HEK293 (cell line): ENCODE measurements around the gene HMGB1.
A peak's percentile ranks its signal among the peaks of the same experiment; 100 is the strongest.

Source experiments
- CTCF ChIA-PET: fragments of 350-600 bp; formaldehyde crosslinking; extraction: SDS; loops from one replicate; lab custom pipeline; 2021; ENCODE audit warnings: antibody characterized with exemption; lab: Yijun Ruan, JAX
- POLR2A ChIA-PET: fragments of 300-600 bp; formaldehyde crosslinking; extraction: SDS; loops from one replicate; lab custom pipeline; 2020; ENCODE audit warnings: antibody characterized with exemption, inconsistent platforms; lab: Yijun Ruan, JAX
- H3K27ac ChIP-seq: fragments of 200-500 bp; sonication (Bioruptor generic); 2 replicates; pipeline ENCODE4 v1.5.1; 2014; ENCODE audit warnings: low read depth, low read length, control low read depth, inconsistent platforms; ENCODE audit errors: extremely low read depth
- H3K36me3 ChIP-seq, 2 experiments: fragments of 200-500 bp in 1 of 2; sonication (Bioruptor generic) in 1 of 2; 1 replicate in 1 of 2; 2 replicates in 1 of 2; pipeline ENCODE4 v1.5.1; 2014 to 2017; ENCODE audit warnings: inconsistent platforms in 2 of 2, low read length in 2 of 2; ENCODE audit not compliant: control insufficient read depth in 2 of 2, insufficient read depth in 1 of 2
- H3K4me1 ChIP-seq: fragments of 200-500 bp; sonication (Bioruptor generic); 2 replicates; pipeline ENCODE4 v1.5.1; 2014; ENCODE audit warnings: mild to moderate bottlenecking, low read length, inconsistent platforms; ENCODE audit not compliant: control insufficient read depth, insufficient read depth
- H3K4me3 ChIP-seq: 2 replicates; pipeline ENCODE4 v1.5.1; 2011; ENCODE audit warnings: low read depth, mild to moderate bottlenecking, control low read depth, low read length, moderate library complexity
- H3K9me3 ChIP-seq: fragments of 200-500 bp; sonication (Bioruptor generic); 2 replicates; pipeline ENCODE4 v1.5.1; 2014; ENCODE audit warnings: low read depth, low read length, inconsistent platforms; ENCODE audit not compliant: control insufficient read depth, insufficient read depth
- FEZF1 ChIP-seq: fragments of 450-650 bp; formaldehyde crosslinking; IDR thresholded peaks from 2 replicates; pipeline ENCODE4 v1.5.1; 2016; ENCODE audit warnings: missing biosample characterization, missing genetic modification characterization
- HOXA7 ChIP-seq: sonication (generic); formaldehyde crosslinking; IDR thresholded peaks from 2 replicates; pipeline ENCODE4 v1.8.1; 2022; ENCODE audit warnings: missing genetic modification reagents, borderline replicate concordance
- SALL2 ChIP-seq: fragments of 450-650 bp; formaldehyde crosslinking; IDR thresholded peaks from 2 replicates; pipeline ENCODE4 v1.5.0; 2017; ENCODE audit warnings: missing biosample characterization, mild to moderate bottlenecking, missing genetic modification characterization, borderline replicate concordance
- YY1 ChIP-seq: fragments of 450-650 bp; formaldehyde crosslinking; IDR thresholded peaks from 2 replicates; pipeline ENCODE4 v1.5.1; 2018; ENCODE audit warnings: missing biosample characterization, missing genetic modification characterization
- ZBTB20 ChIP-seq: fragments of 450-650 bp; formaldehyde crosslinking; IDR thresholded peaks from 2 replicates; pipeline ENCODE4 v1.5.1; 2016; ENCODE audit warnings: missing biosample characterization, missing genetic modification characterization
- ZFP37 ChIP-seq: fragments of 450-650 bp; formaldehyde crosslinking; IDR thresholded peaks from 2 replicates; pipeline ENCODE4 v1.5.1; 2016; ENCODE audit warnings: missing biosample characterization, missing genetic modification characterization
- ZNF16 ChIP-seq: fragments of 450-650 bp; formaldehyde crosslinking; IDR thresholded peaks from 2 replicates; pipeline ENCODE4 v1.5.1; 2016; ENCODE audit warnings: low read depth, missing biosample characterization, missing genetic modification characterization
- ZNF23 ChIP-seq: fragments of 450-650 bp; formaldehyde crosslinking; IDR thresholded peaks from 2 replicates; pipeline ENCODE4 v1.5.1; 2016; ENCODE audit warnings: missing biosample characterization, missing genetic modification characterization, borderline replicate concordance
- ZNF239 ChIP-seq: fragments of 450-650 bp; formaldehyde crosslinking; IDR thresholded peaks from 2 replicates; pipeline ENCODE4 v1.5.1; 2016; ENCODE audit warnings: missing biosample characterization, missing genetic modification characterization
- ZNF626 ChIP-seq: fragments of 450-650 bp; sonication (Bioruptor Pico); formaldehyde crosslinking; IDR thresholded peaks from 2 replicates; pipeline ENCODE4 v1.5.1; 2018; ENCODE audit warnings: missing biosample characterization, missing genetic modification characterization, inconsistent platforms
- ZNF654 ChIP-seq: fragments of 450-650 bp; formaldehyde crosslinking; IDR thresholded peaks from 2 replicates; pipeline ENCODE4 v1.5.1; 2016; ENCODE audit warnings: low read depth, missing biosample characterization, missing genetic modification characterization
- ZNF791 ChIP-seq: fragments of 450-650 bp; formaldehyde crosslinking; IDR thresholded peaks from 2 replicates; pipeline ENCODE4 v1.5.1; 2016; ENCODE audit warnings: missing biosample characterization, missing genetic modification characterization
- ZSCAN30 ChIP-seq: fragments of 450-650 bp; IDR thresholded peaks from 2 replicates; pipeline ENCODE4 v1.5.1; 2018; ENCODE audit warnings: missing biosample characterization, mild to moderate bottlenecking, missing genetic modification characterization, moderate library complexity
- TF ChIP-seq, protein P1 (sequence below): fragments of 450-650 bp; formaldehyde crosslinking; IDR thresholded peaks from 2 replicates; pipeline ENCODE4 v1.5.1; 2016; ENCODE audit warnings: missing biosample characterization, missing genetic modification characterization
- TF ChIP-seq, protein P2 (sequence below): IDR thresholded peaks from 2 replicates; pipeline ENCODE4 v1.6.1; 2011; ENCODE audit warnings: mild to moderate bottlenecking, low read depth, low read length, borderline replicate concordance
- TF ChIP-seq, protein P3 (sequence below): fragments of 450-650 bp; formaldehyde crosslinking; IDR thresholded peaks from 2 replicates; pipeline ENCODE4 v1.5.1; 2017; ENCODE audit warnings: missing biosample characterization, missing genetic modification characterization
- TF ChIP-seq, protein P4 (sequence below): fragments of 450-650 bp; IDR thresholded peaks from 2 replicates; pipeline ENCODE4 v1.5.1; 2018; ENCODE audit warnings: missing biosample characterization, missing genetic modification characterization
- TF ChIP-seq, protein P5 (sequence below): fragments of 450-650 bp; formaldehyde crosslinking; IDR thresholded peaks from 2 replicates; pipeline ENCODE4 v1.5.1; 2016; ENCODE audit warnings: missing biosample characterization, missing genetic modification characterization, low read depth
- TF ChIP-seq, protein P6 (sequence below): fragments of 450-650 bp; formaldehyde crosslinking; IDR thresholded peaks from 2 replicates; pipeline ENCODE4 v1.5.1; 2017; ENCODE audit warnings: missing biosample characterization, missing genetic modification characterization
- TF ChIP-seq, protein P7 (sequence below): fragments of 450-650 bp; formaldehyde crosslinking; IDR thresholded peaks from 2 replicates; pipeline ENCODE4 v1.5.0; 2017; ENCODE audit warnings: missing biosample characterization, missing genetic modification characterization, borderline replicate concordance
- TF ChIP-seq, protein P8 (sequence below): fragments of 450-650 bp; formaldehyde crosslinking; IDR thresholded peaks from 2 replicates; pipeline ENCODE4 v1.5.1; 2016; ENCODE audit warnings: missing biosample characterization, missing genetic modification characterization

HMGB1 gene

DNA sequence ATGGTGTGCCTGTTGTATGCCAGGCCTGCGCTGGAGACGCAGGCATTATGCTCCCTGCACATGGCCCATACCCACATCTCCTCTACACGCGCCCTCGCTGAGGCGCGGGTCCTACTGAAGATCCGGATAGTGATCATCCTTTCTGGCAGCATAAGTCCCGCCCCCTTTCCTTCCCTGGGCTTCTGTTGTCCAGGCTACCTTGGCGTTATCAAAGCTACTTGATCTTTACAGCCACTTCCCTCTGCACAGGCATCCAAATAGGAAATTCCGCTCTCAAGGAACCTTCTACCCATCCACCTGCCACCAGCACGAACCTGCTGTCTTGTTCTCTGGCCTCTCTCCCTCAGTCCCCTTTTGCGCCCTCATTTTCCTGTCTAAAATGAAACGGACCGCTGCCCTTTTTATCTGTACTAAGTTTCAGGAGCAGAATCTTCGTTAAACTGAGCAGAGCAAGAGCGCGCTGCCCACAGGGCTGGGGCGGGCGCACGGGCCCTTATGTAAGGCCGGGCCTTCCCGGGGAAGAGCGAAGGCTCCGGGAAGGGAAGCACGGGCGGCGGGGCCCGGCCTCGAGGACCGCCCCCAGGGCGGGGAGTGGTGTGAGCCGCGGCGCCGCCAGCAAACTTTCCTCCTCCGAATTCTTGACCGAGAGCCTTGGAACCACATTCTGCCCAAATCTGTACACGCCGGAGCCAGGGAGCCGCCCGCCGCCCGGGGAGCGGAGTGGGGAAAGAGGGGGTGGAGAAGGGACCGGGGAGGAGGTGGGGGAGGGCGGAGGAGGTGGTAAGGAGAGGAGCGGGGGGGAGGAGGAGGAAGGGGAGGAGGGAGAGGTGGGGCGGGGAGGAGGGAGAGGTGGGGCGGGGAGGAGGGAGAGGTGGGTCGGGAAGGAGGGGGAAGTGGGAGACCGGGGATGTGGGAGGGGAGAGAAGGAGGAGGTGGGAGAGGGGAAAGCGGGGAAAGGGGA, 44.4 kb downstream of the HMGB1 start:
- POLR2A ChIA-PET, result interaction anchor here (0.6 to 1.7 kb wide), 10 partner anchors 8 to 671 kb away, joined by 3 to 8 read pairs (median 4); partner anchors contain the start of genes HMGB1 and KATNAL1
- H3K27ac ChIP-seq, result peak overlapping the region; percentile 86
- no peaks in the 10 kb centered on the region for H3K9me3 ChIP-seq
- no peaks in the 10 kb centered on the region for H3K4me1 ChIP-seq
- H3K36me3 ChIP-seq, result no peaks in the 10 kb centered on the region
- H3K4me3 ChIP-seq, result peak overlapping the region; percentile 34
- CTCF ChIA-PET, result interaction anchor here (1.2 kb wide), 1 partner anchor 14 kb away, joined by 3 read pairs; no protein-coding TSS in a partner anchor
- TF ChIP-seq, protein P1, sequence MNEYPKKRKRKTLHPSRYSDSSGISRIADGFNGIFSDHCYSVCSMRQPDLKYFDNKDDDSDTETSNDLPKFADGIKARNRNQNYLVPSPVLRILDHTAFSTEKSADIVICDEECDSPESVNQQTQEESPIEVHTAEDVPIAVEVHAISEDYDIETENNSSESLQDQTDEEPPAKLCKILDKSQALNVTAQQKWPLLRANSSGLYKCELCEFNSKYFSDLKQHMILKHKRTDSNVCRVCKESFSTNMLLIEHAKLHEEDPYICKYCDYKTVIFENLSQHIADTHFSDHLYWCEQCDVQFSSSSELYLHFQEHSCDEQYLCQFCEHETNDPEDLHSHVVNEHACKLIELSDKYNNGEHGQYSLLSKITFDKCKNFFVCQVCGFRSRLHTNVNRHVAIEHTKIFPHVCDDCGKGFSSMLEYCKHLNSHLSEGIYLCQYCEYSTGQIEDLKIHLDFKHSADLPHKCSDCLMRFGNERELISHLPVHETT, result no peak
- TF ChIP-seq, protein P2, sequence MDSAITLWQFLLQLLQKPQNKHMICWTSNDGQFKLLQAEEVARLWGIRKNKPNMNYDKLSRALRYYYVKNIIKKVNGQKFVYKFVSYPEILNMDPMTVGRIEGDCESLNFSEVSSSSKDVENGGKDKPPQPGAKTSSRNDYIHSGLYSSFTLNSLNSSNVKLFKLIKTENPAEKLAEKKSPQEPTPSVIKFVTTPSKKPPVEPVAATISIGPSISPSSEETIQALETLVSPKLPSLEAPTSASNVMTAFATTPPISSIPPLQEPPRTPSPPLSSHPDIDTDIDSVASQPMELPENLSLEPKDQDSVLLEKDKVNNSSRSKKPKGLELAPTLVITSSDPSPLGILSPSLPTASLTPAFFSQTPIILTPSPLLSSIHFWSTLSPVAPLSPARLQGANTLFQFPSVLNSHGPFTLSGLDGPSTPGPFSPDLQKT, result no peak
- TF ChIP-seq ZNF626 (tag by site-specific recombination) (no peak), YY1 (tag by site-specific recombination) (no peak), ZBTB20 (tag by site-specific recombination) (peak; percentile 87), FEZF1 (tag by site-specific recombination) (no peak), ZNF654 (tag by site-specific recombination) (no peak), ZNF239 (tag by site-specific recombination) (no peak), ZSCAN30 (no peak), ZNF16 (no peak), ZNF791 (tag by site-specific recombination) (no peak), ZNF23 (tag by site-specific recombination) (no peak), HOXA7 (CRISPR knock-in tag) (no peak), SALL2 (no peak), ZFP37 (tag by site-specific recombination) (no peak)
- TF ChIP-seq, protein P3, sequence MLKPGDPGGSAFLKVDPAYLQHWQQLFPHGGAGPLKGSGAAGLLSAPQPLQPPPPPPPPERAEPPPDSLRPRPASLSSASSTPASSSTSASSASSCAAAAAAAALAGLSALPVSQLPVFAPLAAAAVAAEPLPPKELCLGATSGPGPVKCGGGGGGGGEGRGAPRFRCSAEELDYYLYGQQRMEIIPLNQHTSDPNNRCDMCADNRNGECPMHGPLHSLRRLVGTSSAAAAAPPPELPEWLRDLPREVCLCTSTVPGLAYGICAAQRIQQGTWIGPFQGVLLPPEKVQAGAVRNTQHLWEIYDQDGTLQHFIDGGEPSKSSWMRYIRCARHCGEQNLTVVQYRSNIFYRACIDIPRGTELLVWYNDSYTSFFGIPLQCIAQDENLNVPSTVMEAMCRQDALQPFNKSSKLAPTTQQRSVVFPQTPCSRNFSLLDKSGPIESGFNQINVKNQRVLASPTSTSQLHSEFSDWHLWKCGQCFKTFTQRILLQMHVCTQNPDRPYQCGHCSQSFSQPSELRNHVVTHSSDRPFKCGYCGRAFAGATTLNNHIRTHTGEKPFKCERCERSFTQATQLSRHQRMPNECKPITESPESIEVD (tag by site-specific recombination), result no peak
- TF ChIP-seq, protein P4, sequence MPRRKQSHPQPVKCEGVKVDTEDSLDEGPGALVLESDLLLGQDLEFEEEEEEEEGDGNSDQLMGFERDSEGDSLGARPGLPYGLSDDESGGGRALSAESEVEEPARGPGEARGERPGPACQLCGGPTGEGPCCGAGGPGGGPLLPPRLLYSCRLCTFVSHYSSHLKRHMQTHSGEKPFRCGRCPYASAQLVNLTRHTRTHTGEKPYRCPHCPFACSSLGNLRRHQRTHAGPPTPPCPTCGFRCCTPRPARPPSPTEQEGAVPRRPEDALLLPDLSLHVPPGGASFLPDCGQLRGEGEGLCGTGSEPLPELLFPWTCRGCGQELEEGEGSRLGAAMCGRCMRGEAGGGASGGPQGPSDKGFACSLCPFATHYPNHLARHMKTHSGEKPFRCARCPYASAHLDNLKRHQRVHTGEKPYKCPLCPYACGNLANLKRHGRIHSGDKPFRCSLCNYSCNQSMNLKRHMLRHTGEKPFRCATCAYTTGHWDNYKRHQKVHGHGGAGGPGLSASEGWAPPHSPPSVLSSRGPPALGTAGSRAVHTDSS (tag by site-specific recombination), result no peak
- TF ChIP-seq, protein P5, sequence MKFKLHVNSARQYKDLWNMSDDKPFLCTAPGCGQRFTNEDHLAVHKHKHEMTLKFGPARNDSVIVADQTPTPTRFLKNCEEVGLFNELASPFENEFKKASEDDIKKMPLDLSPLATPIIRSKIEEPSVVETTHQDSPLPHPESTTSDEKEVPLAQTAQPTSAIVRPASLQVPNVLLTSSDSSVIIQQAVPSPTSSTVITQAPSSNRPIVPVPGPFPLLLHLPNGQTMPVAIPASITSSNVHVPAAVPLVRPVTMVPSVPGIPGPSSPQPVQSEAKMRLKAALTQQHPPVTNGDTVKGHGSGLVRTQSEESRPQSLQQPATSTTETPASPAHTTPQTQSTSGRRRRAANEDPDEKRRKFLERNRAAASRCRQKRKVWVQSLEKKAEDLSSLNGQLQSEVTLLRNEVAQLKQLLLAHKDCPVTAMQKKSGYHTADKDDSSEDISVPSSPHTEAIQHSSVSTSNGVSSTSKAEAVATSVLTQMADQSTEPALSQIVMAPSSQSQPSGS (tag by site-specific recombination), result no peak
- TF ChIP-seq, protein P6, sequence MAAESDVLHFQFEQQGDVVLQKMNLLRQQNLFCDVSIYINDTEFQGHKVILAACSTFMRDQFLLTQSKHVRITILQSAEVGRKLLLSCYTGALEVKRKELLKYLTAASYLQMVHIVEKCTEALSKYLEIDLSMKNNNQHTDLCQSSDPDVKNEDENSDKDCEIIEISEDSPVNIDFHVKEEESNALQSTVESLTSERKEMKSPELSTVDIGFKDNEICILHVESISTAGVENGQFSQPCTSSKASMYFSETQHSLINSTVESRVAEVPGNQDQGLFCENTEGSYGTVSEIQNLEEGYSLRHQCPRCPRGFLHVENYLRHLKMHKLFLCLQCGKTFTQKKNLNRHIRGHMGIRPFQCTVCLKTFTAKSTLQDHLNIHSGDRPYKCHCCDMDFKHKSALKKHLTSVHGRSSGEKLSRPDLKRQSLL (tag by site-specific recombination), result no peak
- TF ChIP-seq, protein P7, sequence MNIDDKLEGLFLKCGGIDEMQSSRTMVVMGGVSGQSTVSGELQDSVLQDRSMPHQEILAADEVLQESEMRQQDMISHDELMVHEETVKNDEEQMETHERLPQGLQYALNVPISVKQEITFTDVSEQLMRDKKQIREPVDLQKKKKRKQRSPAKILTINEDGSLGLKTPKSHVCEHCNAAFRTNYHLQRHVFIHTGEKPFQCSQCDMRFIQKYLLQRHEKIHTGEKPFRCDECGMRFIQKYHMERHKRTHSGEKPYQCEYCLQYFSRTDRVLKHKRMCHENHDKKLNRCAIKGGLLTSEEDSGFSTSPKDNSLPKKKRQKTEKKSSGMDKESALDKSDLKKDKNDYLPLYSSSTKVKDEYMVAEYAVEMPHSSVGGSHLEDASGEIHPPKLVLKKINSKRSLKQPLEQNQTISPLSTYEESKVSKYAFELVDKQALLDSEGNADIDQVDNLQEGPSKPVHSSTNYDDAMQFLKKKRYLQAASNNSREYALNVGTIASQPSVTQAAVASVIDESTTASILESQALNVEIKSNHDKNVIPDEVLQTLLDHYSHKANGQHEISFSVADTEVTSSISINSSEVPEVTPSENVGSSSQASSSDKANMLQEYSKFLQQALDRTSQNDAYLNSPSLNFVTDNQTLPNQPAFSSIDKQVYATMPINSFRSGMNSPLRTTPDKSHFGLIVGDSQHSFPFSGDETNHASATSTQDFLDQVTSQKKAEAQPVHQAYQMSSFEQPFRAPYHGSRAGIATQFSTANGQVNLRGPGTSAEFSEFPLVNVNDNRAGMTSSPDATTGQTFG, result no peak
- TF ChIP-seq, protein P8, sequence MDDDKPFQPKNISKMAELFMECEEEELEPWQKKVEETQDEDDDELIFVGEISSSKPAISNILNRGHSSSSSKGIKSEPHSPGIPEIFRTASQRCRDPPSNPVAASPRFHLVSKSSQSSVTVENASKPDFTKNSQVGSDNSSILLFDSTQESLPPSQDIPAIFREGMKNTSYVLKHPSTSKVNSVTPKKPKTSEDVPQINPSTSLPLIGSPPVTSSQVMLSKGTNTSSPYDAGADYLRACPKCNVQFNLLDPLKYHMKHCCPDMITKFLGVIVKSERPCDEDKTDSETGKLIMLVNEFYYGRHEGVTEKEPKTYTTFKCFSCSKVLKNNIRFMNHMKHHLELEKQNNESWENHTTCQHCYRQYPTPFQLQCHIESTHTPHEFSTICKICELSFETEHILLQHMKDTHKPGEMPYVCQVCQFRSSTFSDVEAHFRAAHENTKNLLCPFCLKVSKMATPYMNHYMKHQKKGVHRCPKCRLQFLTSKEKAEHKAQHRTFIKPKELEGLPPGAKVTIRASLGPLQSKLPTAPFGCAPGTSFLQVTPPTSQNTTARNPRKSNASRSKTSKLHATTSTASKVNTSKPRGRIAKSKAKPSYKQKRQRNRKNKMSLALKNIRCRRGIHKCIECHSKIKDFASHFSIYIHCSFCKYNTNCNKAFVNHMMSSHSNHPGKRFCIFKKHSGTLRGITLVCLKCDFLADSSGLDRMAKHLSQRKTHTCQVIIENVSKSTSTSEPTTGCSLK, result no peak
